Spleen (tissue), 7 donors: ENCODE results near the gene PTHLH.

Experiments used
- CTCF ChIP-seq, 11 experiments: fragments of 200-600 bp in 7 of 11; fragments of 450-650 bp in 4 of 11; sonication (generic) in 4 of 11; IDR thresholded peaks in 8 of 11; conservative IDR thresholded peaks in 3 of 11; 1 replicate in 7 of 11; 2 replicates in 4 of 11; pipeline versions ENCODE4 v1.4.0 to v1.8.0; 2016 to 2021; ENCODE audit warnings: antibody characterized with exemption in 11 of 11, inconsistent platforms in 4 of 11, mild to moderate bottlenecking in 1 of 11
- POLR2A ChIP-seq, 3 donors: fragments of 450-650 bp; IDR thresholded peaks; one replicate each; pipeline ENCODE4 v1.5.1; 2017; ENCODE audit warnings: antibody characterized with exemption in 3 of 3, mild to moderate bottlenecking in 1 of 3
- POLR2AphosphoS5 ChIP-seq, 3 donors: sonication (generic); formaldehyde crosslinking; IDR thresholded peaks; one replicate each; pipeline ENCODE4 v1.5.1; 2017; ENCODE audit warnings: antibody characterized with exemption in 3 of 3
- donor health status: DM: no; HTN: no; CAD: no; lungs with moderate emphysema.
- donor health status: DM: no; HTN: no; CAD: no.
- donor health status: DM: no; HTN: no; CAD: no.

- TF ChIP-seq CTCF (IDR thresholded peaks at IDR 0.05 in 8 of 11, conservative IDR thresholded peaks at IDR 0.05 in 3 of 11), result no peak
- TF ChIP-seq POLR2A (IDR thresholded peaks at IDR 0.05), result no peak
- no peak for TF ChIP-seq POLR2AphosphoS5 (IDR thresholded peaks at IDR 0.05)
Measured at GRCh38 chr12:27981874-27982273, 9.3 kb upstream of the PTHLH start.
